Cardiac muscle cell (in vitro differentiated cells and primary cell): ENCODE data around the gene PLEKHA6. TPM values are rescaled to one million over a fixed set of nuclear protein-coding genes. Genes with fewer than 3 reads are reported as not detected.

ENCODE experiments used
- DNase-seq, 2 donors: peaks; one replicate each; pipeline versions ENCODE4 v3.0.0 to v3.0.0-alpha.2; 2010 to 2017; ENCODE audit warnings: low read depth in 1 of 2, low spot score in 1 of 2
- H3K27ac ChIP-seq: fragments of 200-600 bp; sonication (generic); 2 replicates; pipeline ENCODE4 v1.5.1; 2016
- H3K27me3 ChIP-seq: fragments of 200-600 bp; sonication (generic); 2 replicates; pipeline ENCODE4 v1.6.0; 2016; ENCODE audit warnings: control low read depth
- H3K36me3 ChIP-seq: fragments of 200-600 bp; sonication (generic); 2 replicates; pipeline ENCODE4 v1.5.1; 2016; ENCODE audit warnings: control low read depth
- H3K4me1 ChIP-seq: fragments of 200-600 bp; sonication (generic); 2 replicates; pipeline ENCODE4 v1.8.1; 2017; ENCODE audit warnings: low read depth, mild to moderate bottlenecking, mixed run types
- H3K4me3 ChIP-seq: fragments of 200-600 bp; sonication (generic); 2 replicates; pipeline ENCODE4 v1.5.1; 2016; ENCODE audit warnings: mild to moderate bottlenecking
- H3K9me3 ChIP-seq: fragments of 200-600 bp; sonication (generic); 2 replicates; pipeline ENCODE4 v1.5.1; 2017; ENCODE audit warnings: low read depth, mild to moderate bottlenecking, control low read depth
- polyA plus RNA-seq: library from polyadenylated mRNA; unstranded; fragments of >200 nt; fragmentation: Nextera tagmentation; extraction: Ambion mirVana; gene quantifications from 2 replicates; pipeline ENCODE4 v1.2.1, GENCODE V29; 2016
- total RNA-seq: library from RNA; depleted of rRNA; stranded (reverse); fragments of >200 nt; gene quantifications from 2 replicates; pipeline ENCODE4 v1.2.3, GENCODE V29; 2016
- TF ChIP-seq, protein P1 (sequence below): IDR thresholded peaks from 2 replicates; pipeline ENCODE4 v1.5.1; 2012; ENCODE audit warnings: low read depth, mild to moderate bottlenecking, low read length

PLEKHA6 gene
- total and polyA plus RNA-seq, 2 experiments from 2014 or later, result 41.6 to 44.1 TPM

GRCh38 chr1:204325944-204326343, 33.8 kb downstream of the PLEKHA6 start:
- DNase-seq, result no peak
- no peaks in the 10 kb centered on the region for H3K9me3 ChIP-seq
- TF ChIP-seq, protein P1, sequence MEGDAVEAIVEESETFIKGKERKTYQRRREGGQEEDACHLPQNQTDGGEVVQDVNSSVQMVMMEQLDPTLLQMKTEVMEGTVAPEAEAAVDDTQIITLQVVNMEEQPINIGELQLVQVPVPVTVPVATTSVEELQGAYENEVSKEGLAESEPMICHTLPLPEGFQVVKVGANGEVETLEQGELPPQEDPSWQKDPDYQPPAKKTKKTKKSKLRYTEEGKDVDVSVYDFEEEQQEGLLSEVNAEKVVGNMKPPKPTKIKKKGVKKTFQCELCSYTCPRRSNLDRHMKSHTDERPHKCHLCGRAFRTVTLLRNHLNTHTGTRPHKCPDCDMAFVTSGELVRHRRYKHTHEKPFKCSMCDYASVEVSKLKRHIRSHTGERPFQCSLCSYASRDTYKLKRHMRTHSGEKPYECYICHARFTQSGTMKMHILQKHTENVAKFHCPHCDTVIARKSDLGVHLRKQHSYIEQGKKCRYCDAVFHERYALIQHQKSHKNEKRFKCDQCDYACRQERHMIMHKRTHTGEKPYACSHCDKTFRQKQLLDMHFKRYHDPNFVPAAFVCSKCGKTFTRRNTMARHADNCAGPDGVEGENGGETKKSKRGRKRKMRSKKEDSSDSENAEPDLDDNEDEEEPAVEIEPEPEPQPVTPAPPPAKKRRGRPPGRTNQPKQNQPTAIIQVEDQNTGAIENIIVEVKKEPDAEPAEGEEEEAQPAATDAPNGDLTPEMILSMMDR, result no peak
- H3K27me3 ChIP-seq, result no peaks in the 10 kb centered on the region
- peaks cover 33% of the 10 kb centered on the region for H3K4me1 ChIP-seq
- no peak overlapping the region for H3K27ac ChIP-seq
- no peaks in the 10 kb centered on the region for H3K36me3 ChIP-seq
- no peak overlapping the region for H3K4me3 ChIP-seq

DNA sequence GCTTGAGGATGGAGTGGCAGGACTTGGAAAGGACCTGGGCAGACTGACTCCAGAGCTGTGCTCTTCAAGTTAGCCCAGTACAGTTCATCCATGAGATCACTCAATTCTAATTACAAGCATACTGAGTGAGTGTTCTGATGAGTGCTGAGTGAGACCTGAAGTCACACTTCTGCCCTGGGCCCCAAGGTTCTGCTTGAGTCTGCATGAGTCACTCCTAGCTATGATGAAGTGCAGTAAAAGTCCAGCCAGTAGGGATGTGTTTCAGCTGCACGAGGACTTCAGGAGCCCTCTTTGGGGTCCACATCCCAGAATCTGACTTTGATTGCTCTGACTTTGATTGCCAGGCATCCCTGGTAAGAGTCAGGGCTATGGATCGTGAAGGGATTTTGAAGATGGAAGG, 35.8 kb downstream of the PLEKHA6 start:
- Histone ChIP-seq H3K4me1 (peaks cover 33% of the 10 kb centered on the region), H3K4me3 (no peak overlapping the region), H3K36me3 (no peaks in the 10 kb centered on the region), H3K27me3 (no peaks in the 10 kb centered on the region), H3K27ac (peak overlapping the region; percentile 44), H3K9me3 (no peaks in the 10 kb centered on the region)
- DNase-seq, result peak; percentile 44 to 50
- TF ChIP-seq, protein P1, result no peak

GRCh38 chr1:204322339-204322868, 37.3 kb downstream of the PLEKHA6 start:
- no peak overlapping the region for H3K27ac ChIP-seq
- TF ChIP-seq, protein P1, result no peak
- no peak overlapping the region for H3K4me3 ChIP-seq
- H3K9me3 ChIP-seq, result no peaks in the 10 kb centered on the region
- no peak for DNase-seq
- no peaks in the 10 kb centered on the region for H3K27me3 ChIP-seq
- peaks cover 33% of the 10 kb centered on the region for H3K4me1 ChIP-seq
- H3K36me3 ChIP-seq, result no peaks in the 10 kb centered on the region

- Histone ChIP-seq H3K4me1 (peaks cover 32% of the 10 kb centered on the region), H3K4me3 (no peak overlapping the region), H3K27me3 (no peaks in the 10 kb centered on the region), H3K36me3 (no peaks in the 10 kb centered on the region), H3K9me3 (no peaks in the 10 kb centered on the region), H3K27ac (peak overlapping the region; percentile 36)
- no peak for DNase-seq
- TF ChIP-seq, protein P1, result no peak
These were observed 38.1 kb downstream of the PLEKHA6 start for GRCh38 chr1:204321665-204322064.

DNA sequence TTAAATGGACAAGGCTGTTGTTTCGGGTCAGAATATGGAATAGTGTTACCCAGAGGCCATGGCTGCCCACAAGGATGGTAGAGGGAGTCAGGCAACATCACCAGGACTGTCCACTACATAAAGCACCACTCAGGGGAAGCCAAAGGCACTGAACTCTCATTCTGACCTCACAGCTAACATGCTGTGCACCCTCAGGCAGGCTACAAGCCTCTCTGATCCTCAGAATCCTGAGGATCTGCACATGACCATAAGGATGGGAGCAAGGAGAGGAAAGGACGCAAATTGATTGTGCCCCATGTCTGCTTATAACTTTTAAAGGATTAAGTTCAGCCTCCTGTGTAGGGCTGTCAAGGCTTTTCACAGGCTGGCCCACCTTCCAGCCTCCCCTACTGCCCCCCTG, 38.7 kb downstream of the PLEKHA6 start:
- peak overlapping the region; percentile 36 for H3K27ac ChIP-seq
- TF ChIP-seq, protein P1, result no peak
- H3K4me3 ChIP-seq, result no peak overlapping the region
- peaks cover 29% of the 10 kb centered on the region for H3K4me1 ChIP-seq
- DNase-seq, result no peak
- no peaks in the 10 kb centered on the region for H3K9me3 ChIP-seq
- no peaks in the 10 kb centered on the region for H3K27me3 ChIP-seq
- no peaks in the 10 kb centered on the region for H3K36me3 ChIP-seq
